Adrenal gland (tissue), 12 donors: Measurements from ENCODE around the gene RNF40. TPM values are rescaled to one million over a fixed set of nuclear protein-coding genes. Genes with fewer than 3 reads are reported as not detected.

Source experiments
- DNase-seq, 7 donors: peaks; one replicate each; pipeline ENCODE4 v3.0.0-alpha.2; 2019 to 2020
- H3K27ac ChIP-seq, 5 donors: fragments of 200-600 bp; sonication (generic) in 4 of 5; 1 replicate in 3 of 5; 2 replicates in 2 of 5; pipeline versions ENCODE4 v1.5.1 to v1.8.0; 2016 to 2020; ENCODE audit warnings: mild to moderate bottlenecking in 1 of 5
- H3K27me3 ChIP-seq: fragments of 200-600 bp; 2 replicates; pipeline ENCODE4 v1.8.0; 2021
- H3K36me3 ChIP-seq, 2 donors: fragments of 200-600 bp; replicated peaks in 1 of 2; 1 replicate in 1 of 2; 2 replicates in 1 of 2; pipeline versions ENCODE4 v1.5.1 to v1.8.0; 2018 to 2022
- H3K4me1 ChIP-seq, 2 donors: fragments of 200-600 bp; replicated peaks in 1 of 2; 1 replicate in 1 of 2; 2 replicates in 1 of 2; pipeline versions ENCODE4 v1.5.1 to v1.8.0; 2018 to 2021
- H3K4me3 ChIP-seq, 4 donors: fragments of 200-600 bp; sonication (generic) in 3 of 4; one replicate each; pipeline ENCODE4 v1.5.1; 2016 to 2018
- H3K9me3 ChIP-seq, 3 donors: fragments of 200-600 bp; sonication (generic) in 1 of 3; replicated peaks in 1 of 3; 1 replicate in 2 of 3; 2 replicates in 1 of 3; pipeline versions ENCODE4 v1.5.1 to v1.8.0; 2016 to 2021
- POLR2A ChIP-seq, 2 donors: fragments of 450-650 bp; IDR thresholded peaks; one replicate each; pipeline ENCODE4 v1.6.1; 2017; ENCODE audit warnings: antibody characterized with exemption in 2 of 2, mild to moderate bottlenecking in 2 of 2, moderate library complexity in 1 of 2
- WGBS, 4 donors: extraction: QIAGEN DNeasy Blood & Tissue Kit in 2 of 4; methylation state at CpG; one replicate each; pipeline versions ENCODE4 v1.1.5 to v1.1.7; 2013 to 2017; 5-methylcytosine and 5-hydroxymethylcytosine counted together
- intact Hi-C, 2 donors: fragments of 100-400 bp; cut with DNase I; formaldehyde crosslinking; loops; one replicate each; pipeline versions ENCODE4 v1.14.1 to v1.15.0; 2022 to 2023
- polyA plus RNA-seq, 3 donors: library from polyadenylated mRNA; stranded (reverse); fragments of 200-250 nt in 2 of 3; fragments of 350-450 nt in 1 of 3; fragmentation: Illumina TruSeq in 1 of 3; extraction: RNeasy Lipid Tissue Mini Kit (QIAGEN cat#74804) in 1 of 3; gene quantifications; one replicate each; pipeline ENCODE4 v1.2.3, GENCODE V29; 2013 to 2014
- total RNA-seq, 9 donors: library from RNA; depleted of rRNA in 4 of 9; stranded (reverse); fragments of >200 nt in 4 of 9; fragments of 120-200 nt in 1 of 9; fragmentation: NEBNext Ultra II Directional in 1 of 9; extraction: Animal tissue kit (Norgen Biotek cat#: 25700) in 1 of 9; gene quantifications; one replicate each; pipeline versions ENCODE4 v1.1.0 to v1.2.4, GENCODE V29; 2013 to 2023
- TF ChIP-seq, protein P1 (sequence below), 6 experiments: fragments of 450-650 bp in 4 of 6; fragments of 200-600 bp in 2 of 6; sonication (generic) in 1 of 6; IDR thresholded peaks; 1 replicate in 5 of 6; 2 replicates in 1 of 6; pipeline versions ENCODE4 v1.5.1 to v1.8.0; 2016 to 2021; ENCODE audit warnings: antibody characterized with exemption in 6 of 6, mild to moderate bottlenecking in 2 of 6, moderate library complexity in 1 of 6
- donor health status: healthy with polysubstance abuse.
- donor health status: Bipolar disorder and iron deficiency.
- donor health status: DM: yes; HTN: yes; CAD: no.
- donor health status: DM: no; HTN: no; CAD: no.
- donor health status: DM: no; HTN: no; CAD: no.
- donor health status: DM: yes; HTN: yes; CAD: no.

RNF40 gene
- total and polyA plus RNA-seq, 12 donors = 86.9 to 164 (median 114) TPM

GRCh38 chr16:30728321-30728720, 33.8 kb upstream of the RNF40 start:
- intact Hi-C loops = no loop called here
- WGBS, 4 donors = 89 to 93% (median 91%) methylated on average over 6 of the region's 6 CpGs
- H3K36me3 ChIP-seq = peaks cover 0 to 90% of the 10 kb centered on the region in 2 donors

GRCh38 chr16:30728899-30729672, 33.0 kb upstream of the RNF40 start:
- H3K9me3 ChIP-seq = no peaks in the 10 kb centered on the region
- 75 to 82% (median 82%) methylated on average over 14 to 17 of the region's 17 CpGs for WGBS, 4 donors
- intact Hi-C loops = no loop called here
- no peaks in the 10 kb centered on the region for H3K27me3 ChIP-seq
- no peak overlapping the region for H3K4me3 ChIP-seq
- H3K36me3 ChIP-seq = peaks cover 0 to 90% of the 10 kb centered on the region in 2 donors
- DNase-seq = peak in 1 of 7 donors; percentile 33
- no peak overlapping the region for H3K27ac ChIP-seq
- peaks cover 9 to 19% of the 10 kb centered on the region in 2 donors for H3K4me1 ChIP-seq
- TF ChIP-seq POLR2A (IDR thresholded peaks at IDR 0.05) = no peak
- TF ChIP-seq, protein P1, sequence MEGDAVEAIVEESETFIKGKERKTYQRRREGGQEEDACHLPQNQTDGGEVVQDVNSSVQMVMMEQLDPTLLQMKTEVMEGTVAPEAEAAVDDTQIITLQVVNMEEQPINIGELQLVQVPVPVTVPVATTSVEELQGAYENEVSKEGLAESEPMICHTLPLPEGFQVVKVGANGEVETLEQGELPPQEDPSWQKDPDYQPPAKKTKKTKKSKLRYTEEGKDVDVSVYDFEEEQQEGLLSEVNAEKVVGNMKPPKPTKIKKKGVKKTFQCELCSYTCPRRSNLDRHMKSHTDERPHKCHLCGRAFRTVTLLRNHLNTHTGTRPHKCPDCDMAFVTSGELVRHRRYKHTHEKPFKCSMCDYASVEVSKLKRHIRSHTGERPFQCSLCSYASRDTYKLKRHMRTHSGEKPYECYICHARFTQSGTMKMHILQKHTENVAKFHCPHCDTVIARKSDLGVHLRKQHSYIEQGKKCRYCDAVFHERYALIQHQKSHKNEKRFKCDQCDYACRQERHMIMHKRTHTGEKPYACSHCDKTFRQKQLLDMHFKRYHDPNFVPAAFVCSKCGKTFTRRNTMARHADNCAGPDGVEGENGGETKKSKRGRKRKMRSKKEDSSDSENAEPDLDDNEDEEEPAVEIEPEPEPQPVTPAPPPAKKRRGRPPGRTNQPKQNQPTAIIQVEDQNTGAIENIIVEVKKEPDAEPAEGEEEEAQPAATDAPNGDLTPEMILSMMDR (IDR thresholded peaks at IDR 0.05) = no peak

More at GRCh38 chr16:30728321-30728720, 33.8 kb upstream of the RNF40 start:
- Histone ChIP-seq H3K4me1 (peaks cover 10 to 19% of the 10 kb centered on the region in 2 donors), H3K27ac (no peak overlapping the region), H3K9me3 (no peaks in the 10 kb centered on the region), H3K4me3 (no peak overlapping the region), H3K27me3 (no peaks in the 10 kb centered on the region)
- TF ChIP-seq, protein P1 (IDR thresholded peaks at IDR 0.05) = no peak
- no peak for TF ChIP-seq POLR2A (IDR thresholded peaks at IDR 0.05)
- DNase-seq = no peak

GRCh38 chr16:30731411-30731810, 30.7 kb upstream of the RNF40 start:
- Histone ChIP-seq H3K9me3 (no peaks in the 10 kb centered on the region), H3K4me1 (peaks cover 0 to 7% of the 10 kb centered on the region in 2 donors), H3K4me3 (no peak overlapping the region), H3K27ac (peak overlapping the region in 3 of 5 donors; percentile 22 to 46 (median 45)), H3K36me3 (peaks cover 0 to 88% of the 10 kb centered on the region in 2 donors), H3K27me3 (no peaks in the 10 kb centered on the region)
- intact Hi-C loops = no loop called here
- no peak for TF ChIP-seq POLR2A (IDR thresholded peaks at IDR 0.05)
- TF ChIP-seq, protein P1 (IDR thresholded peaks at IDR 0.05) = no peak
- 51 to 61% (median 61%) methylated on average over 3 of the region's 3 CpGs for WGBS, 4 donors
- DNase-seq = peak in 6 of 7 donors; percentile 60 to 79 (median 70)

DNA sequence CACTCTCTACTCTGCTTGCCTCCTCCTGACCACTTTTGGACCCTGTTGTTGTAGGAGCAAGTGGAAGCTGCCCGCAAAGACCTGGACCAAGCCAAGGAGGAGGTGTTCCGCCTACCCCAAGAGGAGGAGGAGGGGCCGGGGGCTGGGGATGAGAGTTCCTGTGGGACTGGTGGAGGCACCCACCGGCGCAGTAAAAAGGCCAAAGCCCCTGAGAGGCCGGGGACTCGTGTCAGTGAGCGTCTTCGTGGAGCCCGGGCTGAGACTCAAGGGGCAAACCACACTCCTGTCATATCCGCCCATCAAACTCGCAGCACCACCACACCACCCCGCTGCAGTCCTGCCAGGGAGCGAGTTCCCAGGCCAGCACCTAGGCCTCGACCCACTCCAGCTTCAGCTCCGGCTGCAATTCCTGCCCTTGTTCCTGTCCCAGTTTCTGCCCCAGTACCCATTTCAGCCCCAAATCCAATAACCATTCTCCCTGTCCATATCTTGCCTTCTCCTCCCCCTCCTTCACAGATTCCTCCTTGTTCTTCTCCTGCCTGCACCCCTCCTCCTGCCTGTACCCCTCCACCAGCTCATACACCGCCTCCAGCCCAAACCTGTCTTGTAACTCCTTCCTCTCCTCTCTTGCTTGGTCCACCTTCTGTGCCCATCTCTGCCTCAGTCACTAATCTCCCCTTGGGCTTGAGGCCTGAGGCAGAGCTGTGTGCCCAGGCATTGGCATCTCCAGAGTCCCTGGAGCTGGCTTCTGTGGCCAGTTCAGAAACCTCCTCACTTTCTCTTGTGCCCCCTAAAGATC, 24.9 kb upstream of the RNF40 start:
- peak in 1 of 7 donors; percentile 15 for DNase-seq
- 91 to 94% (median 93%) methylated on average over 16 to 17 of the region's 17 CpGs for WGBS, 4 donors
- H3K4me3 ChIP-seq = no peak overlapping the region
- intact Hi-C loops = no loop called here
- no peak overlapping the region for H3K27ac ChIP-seq
- H3K9me3 ChIP-seq = no peaks in the 10 kb centered on the region
- no peaks in the 10 kb centered on the region for H3K27me3 ChIP-seq
- TF ChIP-seq, protein P1 (IDR thresholded peaks at IDR 0.05) = no peak
- no peak for TF ChIP-seq POLR2A (IDR thresholded peaks at IDR 0.05)
- H3K4me1 ChIP-seq = peaks cover 10 to 23% of the 10 kb centered on the region in 2 donors
- peaks cover 0 to 77% of the 10 kb centered on the region in 2 donors for H3K36me3 ChIP-seq
